ENCODE results near the gene PKD1L1. TPM values are rescaled to one million over a fixed set of nuclear protein-coding genes. Genes with fewer than 3 reads are reported as not detected.

Gene PKD1L1
- total RNA-seq, 1 donor from 2014 or later, result 0.19 TPM

DNA sequence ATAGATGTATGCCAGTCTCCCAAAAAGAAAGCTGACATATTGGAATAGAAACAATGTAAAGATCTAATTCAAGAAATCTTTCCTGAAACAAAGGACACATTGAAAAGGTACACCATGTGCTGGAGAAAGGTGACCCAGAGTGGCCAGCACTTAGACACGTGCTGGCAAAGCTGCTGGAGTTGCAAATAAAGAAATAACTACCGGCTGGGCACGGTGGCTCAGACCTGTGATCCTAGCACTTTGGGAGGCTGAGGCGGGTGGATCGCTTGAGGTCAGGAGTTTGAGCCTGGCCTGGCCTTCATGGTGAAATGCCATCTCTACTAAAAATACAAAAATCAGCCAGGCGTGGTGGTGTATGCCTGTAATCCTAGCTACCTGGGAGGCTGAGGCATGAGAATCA, 35.9 kb downstream of the PKD1L1 start:
- Mint-ChIP-seq H3K4me1 (peaks cover 45% of the 10 kb centered on the region), H3K4me3 (no peak overlapping the region), H3K36me3 (ENCODE audit: low read depth) (peaks cover 5% of the 10 kb centered on the region), H3K27me3 (ENCODE audit: low read depth) (no peaks in the 10 kb centered on the region), H3K9me3 (peaks cover 2% of the 10 kb centered on the region), H3K27ac (ENCODE audit: unreplicated experiment) (no peak overlapping the region)
- no peak for DNase-seq (ENCODE audit: low read depth, low spot score)
- TF ChIP-seq CTCF (conservative IDR thresholded peaks at IDR 0.05), result no peak

DNA sequence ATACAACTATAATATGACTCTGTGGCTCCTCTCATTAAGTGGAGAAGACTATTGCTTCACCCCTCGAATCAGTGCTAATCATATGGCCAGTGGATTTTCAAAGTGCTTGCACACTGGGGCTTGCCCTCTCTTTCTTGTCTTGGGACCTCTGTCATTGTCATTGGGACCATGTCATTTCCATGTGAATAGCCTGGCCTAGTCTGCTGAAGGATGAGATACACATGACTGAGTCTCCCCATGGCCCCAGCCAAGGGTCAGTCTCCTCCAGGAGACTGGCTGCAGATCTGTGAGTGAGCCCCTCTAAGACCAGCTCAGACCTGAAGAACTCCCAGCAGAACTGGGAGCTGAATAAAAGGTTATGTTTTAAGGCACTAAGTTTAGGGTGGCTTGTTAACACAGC, 39.5 kb downstream of the PKD1L1 start:
- Mint-ChIP-seq H3K27ac (ENCODE audit: unreplicated experiment) (no peak overlapping the region), H3K4me1 (peaks cover 56% of the 10 kb centered on the region), H3K9me3 (peaks cover 6% of the 10 kb centered on the region), H3K4me3 (peak overlapping the region; percentile 24), H3K27me3 (ENCODE audit: low read depth) (no peaks in the 10 kb centered on the region), H3K36me3 (ENCODE audit: low read depth) (peaks cover 5% of the 10 kb centered on the region)
- TF ChIP-seq CTCF (conservative IDR thresholded peaks at IDR 0.05), result no peak
- DNase-seq (ENCODE audit: low read depth, low spot score), result peak; percentile 16

DNA sequence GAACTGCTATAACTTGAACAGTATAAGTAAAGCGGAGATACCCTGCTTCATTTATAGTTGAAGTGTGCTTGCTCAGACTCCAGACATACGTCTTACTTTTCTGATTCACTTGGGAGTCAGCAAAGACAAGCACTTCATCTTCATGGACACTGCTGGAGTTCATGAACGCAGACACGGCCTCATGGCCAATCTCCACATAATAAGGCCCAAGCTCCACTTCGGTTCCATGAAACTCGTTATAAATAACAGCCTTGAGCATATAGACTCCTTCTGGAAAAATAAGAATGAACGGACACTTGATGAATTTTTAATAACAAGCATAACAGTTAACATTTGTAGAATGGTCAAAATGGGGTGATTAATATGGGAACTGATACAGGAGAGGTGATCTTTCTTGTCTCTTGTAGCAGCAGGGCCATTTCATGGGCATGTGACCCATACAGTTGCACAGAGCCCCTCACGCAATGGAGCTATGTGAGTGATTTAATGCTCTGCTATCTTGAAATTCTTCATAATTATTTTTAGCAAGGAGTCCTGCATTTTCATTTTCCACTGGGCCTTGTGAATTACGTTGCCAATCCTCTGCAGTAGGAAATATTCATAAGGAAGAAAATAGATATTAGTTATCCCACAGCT, 40.2 kb downstream of the PKD1L1 start:
- DNase-seq (ENCODE audit: low read depth, low spot score), result no peak
- no peak for TF ChIP-seq CTCF (conservative IDR thresholded peaks at IDR 0.05)
- Mint-ChIP-seq H3K4me1 (peaks cover 58% of the 10 kb centered on the region), H3K36me3 (ENCODE audit: low read depth) (peaks cover 5% of the 10 kb centered on the region), H3K9me3 (peaks cover 7% of the 10 kb centered on the region), H3K27ac (ENCODE audit: unreplicated experiment) (no peak overlapping the region), H3K4me3 (peak overlapping the region; percentile 24), H3K27me3 (ENCODE audit: low read depth) (no peaks in the 10 kb centered on the region)

GRCh38 chr7:47906883-47907282, 41.4 kb downstream of the PKD1L1 start:
- H3K27me3 Mint-ChIP-seq (ENCODE audit: low read depth), result no peaks in the 10 kb centered on the region
- TF ChIP-seq CTCF (conservative IDR thresholded peaks at IDR 0.05), result no peak
- H3K36me3 Mint-ChIP-seq (ENCODE audit: low read depth), result peaks cover under 1% of the 10 kb centered on the region
- no peak overlapping the region for H3K4me3 Mint-ChIP-seq
- DNase-seq (ENCODE audit: low read depth, low spot score), result no peak
- no peak overlapping the region for H3K27ac Mint-ChIP-seq (ENCODE audit: unreplicated experiment)
- H3K4me1 Mint-ChIP-seq, result peaks cover 69% of the 10 kb centered on the region
- peaks cover 5% of the 10 kb centered on the region for H3K9me3 Mint-ChIP-seq

DNA sequence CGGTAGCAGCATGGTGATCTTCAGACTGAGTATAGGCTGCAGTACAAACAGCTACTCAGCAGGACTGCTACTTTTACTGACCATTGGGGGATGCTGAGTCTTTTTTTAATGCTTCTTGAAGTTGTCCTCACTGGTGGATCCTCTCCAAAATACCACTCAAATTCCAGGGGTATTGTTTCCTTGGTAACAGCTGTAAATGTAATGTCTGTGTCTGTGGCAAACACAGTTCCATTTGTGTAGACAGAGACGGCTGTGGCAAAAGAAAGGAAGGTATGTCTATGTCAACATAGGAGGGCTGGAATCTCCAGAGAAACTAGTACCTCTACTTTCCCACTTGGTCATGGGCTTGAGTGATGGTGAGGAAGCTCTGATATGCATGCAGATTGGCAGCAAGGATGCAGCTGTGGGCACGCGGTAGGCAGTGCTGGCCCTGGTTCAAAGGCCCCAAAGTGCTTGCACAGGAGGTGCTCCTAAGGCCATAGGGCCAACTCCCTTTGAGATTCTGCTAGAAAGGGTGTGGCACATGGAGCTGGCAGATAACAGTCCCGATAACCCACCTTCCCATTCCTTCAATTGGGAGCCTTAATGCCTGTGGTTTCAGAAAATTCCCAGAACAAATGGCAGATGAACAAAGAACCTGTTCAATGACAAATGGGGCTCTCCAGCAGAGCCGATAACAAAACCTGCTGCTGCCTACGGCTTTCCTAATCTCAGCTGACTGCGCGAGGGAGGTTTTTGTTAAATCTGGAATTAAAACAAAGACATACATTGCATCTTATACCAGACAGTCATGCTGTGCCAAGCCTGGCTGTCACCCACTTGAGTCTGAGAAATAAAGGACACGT, 43.0 kb downstream of the PKD1L1 start:
- H3K9me3 Mint-ChIP-seq, result peaks cover 5% of the 10 kb centered on the region
- no peak for DNase-seq (ENCODE audit: low read depth, low spot score)
- TF ChIP-seq CTCF (conservative IDR thresholded peaks at IDR 0.05), result no peak
- no peaks in the 10 kb centered on the region for H3K27me3 Mint-ChIP-seq (ENCODE audit: low read depth)
- peaks cover 75% of the 10 kb centered on the region for H3K4me1 Mint-ChIP-seq
- no peak overlapping the region for H3K27ac Mint-ChIP-seq (ENCODE audit: unreplicated experiment)
- H3K36me3 Mint-ChIP-seq (ENCODE audit: low read depth), result no peaks in the 10 kb centered on the region
- no peak overlapping the region for H3K4me3 Mint-ChIP-seq

Data from neural crest cell (in vitro differentiated cells).